ENCODE results near the gene KLHL1.

KLHL1 gene

GRCh38 chr13:69683921-69684686, 424.1 kb downstream of the KLHL1 start:
- DNase-seq (ENCODE audit: low read depth), result no peak

DNA sequence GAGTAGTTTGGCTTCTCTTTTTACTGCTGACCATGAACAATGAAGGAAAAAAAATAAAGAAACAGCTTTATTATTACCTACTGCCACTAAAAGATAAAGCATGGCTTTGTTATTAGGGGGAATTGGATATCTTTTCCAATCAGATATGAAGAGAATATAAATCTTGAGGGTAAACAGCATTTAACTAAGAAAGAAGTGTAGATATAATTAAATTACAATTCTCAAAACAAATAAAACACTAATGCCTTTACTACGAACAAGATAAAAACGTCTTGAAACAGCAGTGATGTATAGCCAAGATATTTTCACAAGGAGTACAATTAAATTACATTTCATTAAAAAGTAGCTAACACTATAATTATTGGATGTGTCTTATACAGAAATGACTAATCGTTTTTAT, 426.5 kb downstream of the KLHL1 start:
- no peak for DNase-seq (ENCODE audit: low read depth)

DNA sequence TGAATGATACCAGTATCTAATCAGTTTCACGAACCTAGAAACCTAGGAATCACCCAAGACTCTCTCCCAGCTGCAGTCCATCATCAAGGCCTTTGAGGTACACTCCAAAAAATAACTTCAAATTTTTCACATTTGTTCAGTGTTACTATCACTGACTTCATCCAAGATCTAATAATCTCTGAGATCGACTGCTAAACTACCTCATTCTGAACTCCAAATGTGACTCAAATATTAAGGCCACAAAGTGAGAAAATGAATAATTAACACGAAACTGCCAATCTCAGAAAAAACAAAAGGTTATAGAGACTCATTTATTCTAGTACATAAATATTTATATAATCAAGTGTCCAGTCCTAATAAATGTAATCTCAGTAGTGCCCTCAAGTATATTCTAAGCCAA, 430.9 kb downstream of the KLHL1 start:
- DNase-seq (ENCODE audit: low read depth), result no peak

- DNase-seq (ENCODE audit: low read depth), result no peak
These were observed 432.0 kb downstream of the KLHL1 start for GRCh38 chr13:69676286-69676685.

- no peak for DNase-seq (ENCODE audit: low read depth)
These were observed 448.1 kb downstream of the KLHL1 start for GRCh38 chr13:69660155-69660554.

- no peak for DNase-seq (ENCODE audit: low read depth)
These were observed 450.6 kb downstream of the KLHL1 start for GRCh38 chr13:69657676-69658075.

DNA sequence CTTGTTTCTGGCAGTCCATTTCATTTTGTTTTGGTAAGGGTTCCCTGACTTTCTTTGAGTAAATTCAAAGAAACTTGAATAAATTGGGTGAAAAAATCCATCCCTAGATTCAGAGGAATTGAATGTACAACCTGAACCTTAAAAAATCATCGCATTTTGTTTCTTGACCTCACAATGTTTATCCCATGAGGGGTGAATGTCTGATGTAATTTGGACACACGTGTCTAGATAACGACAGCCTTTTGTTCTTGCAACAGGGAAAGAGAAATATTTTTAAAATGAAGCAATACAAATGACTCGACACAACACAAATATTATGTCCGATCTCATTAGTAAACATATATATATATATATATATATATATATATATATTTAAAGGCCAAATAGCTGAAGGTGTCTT, 453.9 kb downstream of the KLHL1 start:
- no peak for DNase-seq (ENCODE audit: low read depth)
